WTC11 (cell line): ENCODE measurements around the gene PARP12. TPM values are rescaled to one million over a fixed set of nuclear protein-coding genes. Genes with fewer than 3 reads are reported as not detected.

Experiments
- ATAC-seq: fragments of 200-7000 bp; cut with Tn5 transposase; 2 replicates; pipeline ENCODE4 v1.10.0; 2021; ENCODE audit warnings: mild to moderate bottlenecking, moderate library complexity
- CTCF ChIA-PET: fragments of 300-600 bp; sonication (Branson Sonifier 250); formaldehyde crosslinking; loops from one replicate; lab custom pipeline; 2021; ENCODE audit warnings: antibody characterized with exemption; lab: Charles Lee
- POLR2A ChIA-PET: fragments of 350-600 bp; sonication (Branson Sonifier 250); formaldehyde crosslinking; loops from one replicate; lab custom pipeline; 2021; ENCODE audit warnings: antibody characterized with exemption; lab: Charles Lee
- DNase-seq: peaks from one replicate; pipeline ENCODE4 v3.0.0; 2021; ENCODE audit warnings: low spot score
- H3K27ac Mint-ChIP-seq: 2 replicates; pipeline ENCODE4 v1.8.0; 2021; ENCODE audit warnings: mixed read lengths
- H3K27me3 Mint-ChIP-seq: 2 replicates; pipeline ENCODE4 v1.8.0; 2021; ENCODE audit warnings: low read depth, mild to moderate bottlenecking, moderate library complexity, mixed read lengths
- H3K36me3 Mint-ChIP-seq: 2 replicates; pipeline ENCODE4 v1.8.0; 2021; ENCODE audit warnings: mixed read lengths
- H3K4me1 Mint-ChIP-seq: 2 replicates; pipeline ENCODE4 v1.8.0; 2022; ENCODE audit warnings: mixed read lengths
- H3K4me3 Mint-ChIP-seq: 2 replicates; pipeline ENCODE4 v1.8.0; 2021; ENCODE audit warnings: mild to moderate bottlenecking, moderate library complexity, mixed read lengths
- H3K9me3 Mint-ChIP-seq: 2 replicates; pipeline ENCODE4 v1.8.0; 2021; ENCODE audit warnings: mixed read lengths
- ATF1 ChIP-seq: sonication (generic); formaldehyde crosslinking; IDR thresholded peaks from 2 replicates; pipeline ENCODE4 v1.8.1; 2023; ENCODE audit warnings: mild to moderate bottlenecking, moderate library complexity, missing genetic modification reagents
- JUN ChIP-seq: sonication (generic); formaldehyde crosslinking; IDR thresholded peaks from 2 replicates; pipeline ENCODE4 v1.8.0; 2023; ENCODE audit warnings: mild to moderate bottlenecking, missing genetic modification reagents
- TCF7 ChIP-seq: sonication (generic); formaldehyde crosslinking; IDR thresholded peaks from 2 replicates; pipeline ENCODE4 v1.8.0; 2022; ENCODE audit warnings: mild to moderate bottlenecking, low read depth, missing genetic modification reagents, moderate library complexity
- TEAD4 ChIP-seq: sonication (generic); formaldehyde crosslinking; IDR thresholded peaks from 2 replicates; pipeline ENCODE4 v1.8.0; 2022; ENCODE audit warnings: mild to moderate bottlenecking, missing genetic modification reagents
- TP53 ChIP-seq: sonication (generic); formaldehyde crosslinking; IDR thresholded peaks from 2 replicates; pipeline ENCODE4 v1.8.1; 2023; ENCODE audit warnings: mild to moderate bottlenecking, missing genetic modification reagents
- ZNF263 ChIP-seq: sonication (generic); formaldehyde crosslinking; IDR thresholded peaks from 2 replicates; pipeline ENCODE4 v1.8.1; 2022; ENCODE audit warnings: low read depth, mild to moderate bottlenecking, moderate library complexity, missing genetic modification reagents
- ZNF423 ChIP-seq: fragments of 250-450 bp; sonication (Bioruptor Pico); IDR thresholded peaks from 2 replicates; pipeline ENCODE4 v2.1.2; 2022; ENCODE audit warnings: mild to moderate bottlenecking, moderate library complexity
- total RNA-seq: library from RNA; stranded (reverse); gene quantifications from 3 replicates; pipeline ENCODE4 v1.2.3, GENCODE V29; 2021
- TF ChIP-seq, protein P1 (sequence below): sonication (generic); formaldehyde crosslinking; IDR thresholded peaks from 2 replicates; pipeline ENCODE4 v1.8.0; 2023; ENCODE audit warnings: missing genetic modification reagents, mild to moderate bottlenecking, borderline replicate concordance
- TF ChIP-seq, protein P2 (sequence below): sonication (generic); formaldehyde crosslinking; IDR thresholded peaks from 2 replicates; pipeline ENCODE4 v1.8.1; 2023; ENCODE audit warnings: mild to moderate bottlenecking, missing genetic modification reagents, borderline replicate concordance
- TF ChIP-seq, protein P3 (sequence below): sonication (generic); formaldehyde crosslinking; IDR thresholded peaks from 2 replicates; pipeline ENCODE4 v1.8.0; 2023; ENCODE audit warnings: mild to moderate bottlenecking, missing genetic modification reagents
- TF ChIP-seq, protein P4 (sequence below): sonication (generic); formaldehyde crosslinking; IDR thresholded peaks from 2 replicates; pipeline ENCODE4 v1.8.1; 2022; ENCODE audit warnings: mild to moderate bottlenecking, missing genetic modification reagents, moderate library complexity, borderline replicate concordance

Gene PARP12
- total RNA-seq, 1 experiment from 2014 or later = 9.1 TPM

DNA sequence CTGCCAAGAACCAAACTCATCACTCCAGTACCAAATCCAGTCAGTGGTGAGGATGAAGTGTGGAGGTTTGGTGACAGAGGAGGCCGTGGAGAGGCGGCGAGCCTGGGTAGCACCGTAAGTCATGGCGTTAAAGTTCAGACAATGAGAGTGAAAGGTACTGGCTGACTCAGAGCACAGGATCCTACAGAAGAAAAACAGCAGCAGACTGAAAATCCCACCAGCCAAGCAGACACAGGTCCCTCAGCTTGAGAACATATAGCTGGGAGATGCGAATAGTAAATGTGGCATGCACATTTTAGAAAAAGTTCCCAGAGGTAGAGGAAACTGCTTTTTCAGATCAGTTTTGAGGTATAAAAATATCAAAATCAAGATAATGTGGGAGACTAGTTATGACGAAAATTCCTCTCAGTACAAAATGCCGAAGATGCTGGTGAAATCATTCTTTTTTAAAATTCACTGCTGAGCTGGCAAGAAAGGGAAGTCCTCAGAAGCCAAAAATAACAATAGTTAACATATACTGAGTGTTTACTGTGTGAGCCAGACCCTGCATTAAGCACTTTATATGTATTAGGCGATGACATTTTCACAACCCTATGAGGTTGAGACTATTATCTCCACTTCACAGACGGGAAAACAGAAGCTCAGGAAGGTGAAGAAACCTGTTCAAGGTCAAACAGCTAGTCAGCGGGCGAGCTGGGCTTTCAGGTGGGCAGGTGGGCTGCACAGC lies 20.9 kb downstream of the PARP12 start (continued):
- TF ChIP-seq, protein P1, sequence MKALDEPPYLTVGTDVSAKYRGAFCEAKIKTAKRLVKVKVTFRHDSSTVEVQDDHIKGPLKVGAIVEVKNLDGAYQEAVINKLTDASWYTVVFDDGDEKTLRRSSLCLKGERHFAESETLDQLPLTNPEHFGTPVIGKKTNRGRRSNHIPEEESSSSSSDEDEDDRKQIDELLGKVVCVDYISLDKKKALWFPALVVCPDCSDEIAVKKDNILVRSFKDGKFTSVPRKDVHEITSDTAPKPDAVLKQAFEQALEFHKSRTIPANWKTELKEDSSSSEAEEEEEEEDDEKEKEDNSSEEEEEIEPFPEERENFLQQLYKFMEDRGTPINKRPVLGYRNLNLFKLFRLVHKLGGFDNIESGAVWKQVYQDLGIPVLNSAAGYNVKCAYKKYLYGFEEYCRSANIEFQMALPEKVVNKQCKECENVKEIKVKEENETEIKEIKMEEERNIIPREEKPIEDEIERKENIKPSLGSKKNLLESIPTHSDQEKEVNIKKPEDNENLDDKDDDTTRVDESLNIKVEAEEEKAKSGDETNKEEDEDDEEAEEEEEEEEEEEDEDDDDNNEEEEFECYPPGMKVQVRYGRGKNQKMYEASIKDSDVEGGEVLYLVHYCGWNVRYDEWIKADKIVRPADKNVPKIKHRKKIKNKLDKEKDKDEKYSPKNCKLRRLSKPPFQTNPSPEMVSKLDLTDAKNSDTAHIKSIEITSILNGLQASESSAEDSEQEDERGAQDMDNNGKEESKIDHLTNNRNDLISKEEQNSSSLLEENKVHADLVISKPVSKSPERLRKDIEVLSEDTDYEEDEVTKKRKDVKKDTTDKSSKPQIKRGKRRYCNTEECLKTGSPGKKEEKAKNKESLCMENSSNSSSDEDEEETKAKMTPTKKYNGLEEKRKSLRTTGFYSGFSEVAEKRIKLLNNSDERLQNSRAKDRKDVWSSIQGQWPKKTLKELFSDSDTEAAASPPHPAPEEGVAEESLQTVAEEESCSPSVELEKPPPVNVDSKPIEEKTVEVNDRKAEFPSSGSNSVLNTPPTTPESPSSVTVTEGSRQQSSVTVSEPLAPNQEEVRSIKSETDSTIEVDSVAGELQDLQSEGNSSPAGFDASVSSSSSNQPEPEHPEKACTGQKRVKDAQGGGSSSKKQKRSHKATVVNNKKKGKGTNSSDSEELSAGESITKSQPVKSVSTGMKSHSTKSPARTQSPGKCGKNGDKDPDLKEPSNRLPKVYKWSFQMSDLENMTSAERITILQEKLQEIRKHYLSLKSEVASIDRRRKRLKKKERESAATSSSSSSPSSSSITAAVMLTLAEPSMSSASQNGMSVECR (CRISPR knock-in tag) = no peak
- TF ChIP-seq, protein P2, sequence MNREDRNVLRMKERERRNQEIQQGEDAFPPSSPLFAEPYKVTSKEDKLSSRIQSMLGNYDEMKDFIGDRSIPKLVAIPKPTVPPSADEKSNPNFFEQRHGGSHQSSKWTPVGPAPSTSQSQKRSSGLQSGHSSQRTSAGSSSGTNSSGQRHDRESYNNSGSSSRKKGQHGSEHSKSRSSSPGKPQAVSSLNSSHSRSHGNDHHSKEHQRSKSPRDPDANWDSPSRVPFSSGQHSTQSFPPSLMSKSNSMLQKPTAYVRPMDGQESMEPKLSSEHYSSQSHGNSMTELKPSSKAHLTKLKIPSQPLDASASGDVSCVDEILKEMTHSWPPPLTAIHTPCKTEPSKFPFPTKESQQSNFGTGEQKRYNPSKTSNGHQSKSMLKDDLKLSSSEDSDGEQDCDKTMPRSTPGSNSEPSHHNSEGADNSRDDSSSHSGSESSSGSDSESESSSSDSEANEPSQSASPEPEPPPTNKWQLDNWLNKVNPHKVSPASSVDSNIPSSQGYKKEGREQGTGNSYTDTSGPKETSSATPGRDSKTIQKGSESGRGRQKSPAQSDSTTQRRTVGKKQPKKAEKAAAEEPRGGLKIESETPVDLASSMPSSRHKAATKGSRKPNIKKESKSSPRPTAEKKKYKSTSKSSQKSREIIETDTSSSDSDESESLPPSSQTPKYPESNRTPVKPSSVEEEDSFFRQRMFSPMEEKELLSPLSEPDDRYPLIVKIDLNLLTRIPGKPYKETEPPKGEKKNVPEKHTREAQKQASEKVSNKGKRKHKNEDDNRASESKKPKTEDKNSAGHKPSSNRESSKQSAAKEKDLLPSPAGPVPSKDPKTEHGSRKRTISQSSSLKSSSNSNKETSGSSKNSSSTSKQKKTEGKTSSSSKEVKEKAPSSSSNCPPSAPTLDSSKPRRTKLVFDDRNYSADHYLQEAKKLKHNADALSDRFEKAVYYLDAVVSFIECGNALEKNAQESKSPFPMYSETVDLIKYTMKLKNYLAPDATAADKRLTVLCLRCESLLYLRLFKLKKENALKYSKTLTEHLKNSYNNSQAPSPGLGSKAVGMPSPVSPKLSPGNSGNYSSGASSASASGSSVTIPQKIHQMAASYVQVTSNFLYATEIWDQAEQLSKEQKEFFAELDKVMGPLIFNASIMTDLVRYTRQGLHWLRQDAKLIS (CRISPR knock-in tag) = no peak
- TF ChIP-seq, protein P3, sequence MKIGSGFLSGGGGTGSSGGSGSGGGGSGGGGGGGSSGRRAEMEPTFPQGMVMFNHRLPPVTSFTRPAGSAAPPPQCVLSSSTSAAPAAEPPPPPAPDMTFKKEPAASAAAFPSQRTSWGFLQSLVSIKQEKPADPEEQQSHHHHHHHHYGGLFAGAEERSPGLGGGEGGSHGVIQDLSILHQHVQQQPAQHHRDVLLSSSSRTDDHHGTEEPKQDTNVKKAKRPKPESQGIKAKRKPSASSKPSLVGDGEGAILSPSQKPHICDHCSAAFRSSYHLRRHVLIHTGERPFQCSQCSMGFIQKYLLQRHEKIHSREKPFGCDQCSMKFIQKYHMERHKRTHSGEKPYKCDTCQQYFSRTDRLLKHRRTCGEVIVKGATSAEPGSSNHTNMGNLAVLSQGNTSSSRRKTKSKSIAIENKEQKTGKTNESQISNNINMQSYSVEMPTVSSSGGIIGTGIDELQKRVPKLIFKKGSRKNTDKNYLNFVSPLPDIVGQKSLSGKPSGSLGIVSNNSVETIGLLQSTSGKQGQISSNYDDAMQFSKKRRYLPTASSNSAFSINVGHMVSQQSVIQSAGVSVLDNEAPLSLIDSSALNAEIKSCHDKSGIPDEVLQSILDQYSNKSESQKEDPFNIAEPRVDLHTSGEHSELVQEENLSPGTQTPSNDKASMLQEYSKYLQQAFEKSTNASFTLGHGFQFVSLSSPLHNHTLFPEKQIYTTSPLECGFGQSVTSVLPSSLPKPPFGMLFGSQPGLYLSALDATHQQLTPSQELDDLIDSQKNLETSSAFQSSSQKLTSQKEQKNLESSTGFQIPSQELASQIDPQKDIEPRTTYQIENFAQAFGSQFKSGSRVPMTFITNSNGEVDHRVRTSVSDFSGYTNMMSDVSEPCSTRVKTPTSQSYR = no peak

DNA sequence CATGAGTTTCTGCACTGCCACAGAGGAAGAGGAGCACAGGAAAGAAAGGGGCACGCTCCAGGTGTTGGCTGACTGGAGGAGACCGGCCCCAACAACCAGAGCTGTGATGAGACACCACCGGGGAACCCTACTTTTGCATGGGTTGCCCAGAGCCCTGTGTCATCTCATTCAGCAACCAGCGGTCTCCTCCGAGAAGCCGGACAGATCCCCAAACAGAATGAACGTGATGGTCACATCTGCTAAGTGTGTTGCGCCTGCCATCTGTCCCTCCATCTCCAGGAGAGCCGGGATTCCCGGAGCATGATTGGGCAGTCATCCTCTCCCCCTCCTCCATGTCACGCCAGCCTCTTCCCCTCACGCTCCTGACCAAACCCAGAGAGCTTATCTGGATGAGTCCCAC lies 22.9 kb downstream of the PARP12 start:
- H3K27ac Mint-ChIP-seq = no peak overlapping the region
- DNase-seq = no peak
- H3K9me3 Mint-ChIP-seq = no peaks in the 10 kb centered on the region
- no peaks in the 10 kb centered on the region for H3K4me1 Mint-ChIP-seq
- ChIA-PET CTCF (no interaction called here), POLR2A (no interaction called here)
- no peak for ATAC-seq
- no peak overlapping the region for H3K4me3 Mint-ChIP-seq
- H3K27me3 Mint-ChIP-seq = no peaks in the 10 kb centered on the region
- TF ChIP-seq TEAD4 (no peak), JUN (CRISPR knock-in tag) (no peak), TCF7 (CRISPR knock-in tag) (no peak), ZNF423 (CRISPR knock-in tag) (no peak), TP53 (CRISPR knock-in tag) (no peak)
- TF ChIP-seq, protein P4, sequence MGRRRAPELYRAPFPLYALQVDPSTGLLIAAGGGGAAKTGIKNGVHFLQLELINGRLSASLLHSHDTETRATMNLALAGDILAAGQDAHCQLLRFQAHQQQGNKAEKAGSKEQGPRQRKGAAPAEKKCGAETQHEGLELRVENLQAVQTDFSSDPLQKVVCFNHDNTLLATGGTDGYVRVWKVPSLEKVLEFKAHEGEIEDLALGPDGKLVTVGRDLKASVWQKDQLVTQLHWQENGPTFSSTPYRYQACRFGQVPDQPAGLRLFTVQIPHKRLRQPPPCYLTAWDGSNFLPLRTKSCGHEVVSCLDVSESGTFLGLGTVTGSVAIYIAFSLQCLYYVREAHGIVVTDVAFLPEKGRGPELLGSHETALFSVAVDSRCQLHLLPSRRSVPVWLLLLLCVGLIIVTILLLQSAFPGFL (CRISPR knock-in tag) = no peak
- H3K36me3 Mint-ChIP-seq = peaks cover 6% of the 10 kb centered on the region; the same call in 1 of the 2 replicates

DNA sequence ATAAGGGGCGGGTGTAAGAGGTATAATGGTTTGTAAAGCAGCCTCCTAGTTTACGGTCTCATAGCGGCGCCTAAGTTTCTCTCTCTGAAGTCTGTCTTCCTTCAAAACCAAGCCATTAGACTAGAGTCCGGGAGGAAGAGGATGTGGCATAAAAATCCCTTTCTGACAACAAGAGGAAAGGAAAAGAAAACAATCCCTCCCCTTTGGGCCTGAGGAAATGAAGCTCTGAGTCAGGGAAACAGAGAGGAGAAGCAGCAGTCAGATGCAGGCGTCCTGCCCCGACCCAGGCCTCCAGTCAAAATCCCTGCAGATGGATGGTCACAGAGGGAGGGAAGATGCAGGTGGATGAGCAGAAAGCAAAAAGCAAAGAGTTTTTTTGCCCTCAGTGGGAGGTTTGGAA lies 23.7 kb downstream of the PARP12 start:
- DNase-seq (no peak), ATAC-seq (no peak)
- POLR2A ChIA-PET = no interaction called here
- CTCF ChIA-PET = no interaction called here
- no peaks in the 10 kb centered on the region for H3K27me3 Mint-ChIP-seq
- TF ChIP-seq ZNF263 (no peak), ATF1 (no peak), ZNF423 (CRISPR knock-in tag) (no peak)
- TF ChIP-seq, all 79 proteins: peak for 0
- H3K27ac Mint-ChIP-seq = no peak overlapping the region
- H3K36me3 Mint-ChIP-seq = peaks cover 6% of the 10 kb centered on the region; the same call in 1 of the 2 replicates
- no peaks in the 10 kb centered on the region for H3K4me1 Mint-ChIP-seq
- H3K4me3 Mint-ChIP-seq = no peak overlapping the region
- no peaks in the 10 kb centered on the region for H3K9me3 Mint-ChIP-seq
